ENCODE results near the gene PIP5K1B.

Gene PIP5K1B

DNA sequence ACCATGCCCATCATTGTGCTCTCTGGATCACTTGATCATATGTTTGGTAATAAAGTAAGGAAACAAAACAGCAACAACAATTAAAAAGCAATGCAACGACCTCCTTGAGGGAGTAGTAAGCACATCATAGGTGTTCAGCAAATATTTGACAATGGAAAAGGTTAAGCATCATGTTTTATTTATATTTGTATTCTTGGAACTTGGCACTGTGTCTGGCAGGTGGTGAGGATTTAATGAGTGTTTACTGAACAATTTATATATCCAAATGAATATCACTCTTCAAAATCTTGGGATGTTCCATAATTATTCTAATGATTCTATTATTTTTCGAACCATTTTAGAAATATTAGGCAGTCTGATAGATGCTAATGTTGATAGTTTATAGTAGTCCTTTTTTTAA is 6.2 kb downstream of the PIP5K1B start:
- Histone ChIP-seq H3K4me3 (no peak overlapping the region), H3K4me1 (no peaks in the 10 kb centered on the region), H3K9me3 (no peaks in the 10 kb centered on the region), H3K27me3 (ENCODE audit: low read depth) (peaks cover 29% of the 10 kb centered on the region), H3K36me3 (replicated peaks) (no peaks in the 10 kb centered on the region)
- in situ Hi-C loops (cut with MboI; ENCODE audit: low sequenced_read_pairs) = loop anchor here (25.0 kb wide), 1 partner anchor 126 kb away; no protein-coding TSS in a partner anchor
- no peak for DNase-seq (ENCODE audit: low spot score in 2 of 2)

DNA sequence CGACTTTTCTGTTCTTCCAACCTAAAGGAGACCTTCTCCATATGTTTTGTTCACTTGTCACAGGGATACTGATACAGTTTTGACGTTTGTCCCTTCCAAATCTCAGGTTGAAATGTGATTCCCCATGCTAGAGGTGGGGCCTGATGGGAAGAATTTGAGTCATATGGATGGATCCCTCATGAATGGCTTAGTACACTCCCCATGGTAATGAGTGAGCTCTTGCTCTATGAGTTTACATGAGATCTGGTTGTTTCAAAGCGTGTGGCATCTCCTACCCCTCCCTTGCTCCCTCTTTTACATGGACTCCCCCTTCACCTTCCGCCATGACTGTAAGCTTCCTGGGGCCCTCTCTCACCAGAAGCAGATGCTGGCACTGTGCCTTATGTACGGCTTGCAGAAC is 6.9 kb downstream of the PIP5K1B start:
- no peaks in the 10 kb centered on the region for H3K9me3 ChIP-seq
- H3K4me3 ChIP-seq = no peak overlapping the region
- H3K27me3 ChIP-seq (ENCODE audit: low read depth) = peaks cover 26% of the 10 kb centered on the region
- H3K36me3 ChIP-seq (replicated peaks) = no peaks in the 10 kb centered on the region
- no peak for DNase-seq (ENCODE audit: low spot score in 2 of 2)
- in situ Hi-C loops (cut with MboI; ENCODE audit: low sequenced_read_pairs) = loop anchor here (25.0 kb wide), 1 partner anchor 125 kb away; no protein-coding TSS in a partner anchor
- H3K4me1 ChIP-seq = no peaks in the 10 kb centered on the region

DNA sequence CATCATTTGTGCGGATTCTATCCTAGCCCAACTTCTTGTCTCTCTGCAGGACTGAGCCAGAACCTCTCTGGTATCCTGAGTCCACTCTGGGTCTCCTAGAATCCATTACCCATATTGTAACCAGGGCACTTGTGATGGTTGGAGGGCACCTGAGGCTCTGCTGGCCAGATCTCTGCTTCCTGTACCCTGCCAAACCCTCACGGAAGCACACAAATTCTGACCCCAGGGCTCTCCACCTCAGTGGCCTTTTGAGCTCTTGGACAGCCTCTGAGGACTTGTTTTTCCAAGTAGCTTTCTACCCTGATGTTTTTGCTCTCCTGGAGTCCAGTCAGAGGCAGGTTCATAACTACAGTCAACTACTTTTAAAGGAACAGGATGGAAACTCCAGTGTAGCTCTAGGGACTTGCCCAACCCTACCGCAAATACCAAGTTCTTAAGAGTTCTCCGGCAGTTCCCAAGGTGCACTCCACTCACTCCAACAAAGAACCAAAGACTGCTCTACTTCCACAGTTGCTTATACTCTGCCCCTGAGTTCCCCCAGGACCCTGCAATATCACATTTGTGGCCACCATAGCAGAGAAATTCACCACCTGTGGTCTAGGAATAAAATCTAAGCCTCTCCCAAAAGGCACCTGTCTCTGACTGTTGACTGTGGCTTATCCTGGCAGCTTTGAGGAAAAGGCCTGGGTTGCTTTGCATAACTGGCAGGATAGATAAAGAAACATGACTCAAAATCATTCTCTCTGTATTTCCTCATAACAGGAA is 9.6 kb downstream of the PIP5K1B start:
- no peak overlapping the region for H3K4me3 ChIP-seq
- no peaks in the 10 kb centered on the region for H3K9me3 ChIP-seq
- in situ Hi-C loops (cut with MboI; ENCODE audit: low sequenced_read_pairs) = loop anchor here (25.0 kb wide), 1 partner anchor 123 kb away; no protein-coding TSS in a partner anchor
- no peak for DNase-seq (ENCODE audit: low spot score in 2 of 2)
- H3K36me3 ChIP-seq (replicated peaks) = no peaks in the 10 kb centered on the region
- no peaks in the 10 kb centered on the region for H3K4me1 ChIP-seq
- H3K27me3 ChIP-seq (ENCODE audit: low read depth) = peaks cover 13% of the 10 kb centered on the region

DNA sequence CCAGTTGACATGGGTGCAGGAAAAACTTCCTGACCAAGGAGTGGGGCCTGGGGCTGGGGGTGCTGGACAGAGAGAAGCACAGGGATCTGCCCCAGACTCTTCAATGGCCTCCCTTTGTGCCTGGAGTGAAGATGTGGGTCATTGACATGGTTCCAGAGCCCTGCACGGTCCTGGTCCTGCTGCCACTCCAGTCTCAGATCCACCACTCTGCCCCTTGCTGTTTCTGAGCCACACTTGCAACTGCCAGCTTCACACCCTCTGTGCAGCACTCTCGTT is 10.1 kb downstream of the PIP5K1B start:
- no peaks in the 10 kb centered on the region for H3K36me3 ChIP-seq (replicated peaks)
- no peaks in the 10 kb centered on the region for H3K9me3 ChIP-seq
- peaks cover 17% of the 10 kb centered on the region for H3K27me3 ChIP-seq (ENCODE audit: low read depth)
- in situ Hi-C loops (cut with MboI; ENCODE audit: low sequenced_read_pairs) = loop anchor here (25.0 kb wide), 1 partner anchor 122 kb away; no protein-coding TSS in a partner anchor
- H3K4me3 ChIP-seq = no peak overlapping the region
- H3K4me1 ChIP-seq = no peaks in the 10 kb centered on the region
- no peak for DNase-seq (ENCODE audit: low spot score in 2 of 2)

DNA sequence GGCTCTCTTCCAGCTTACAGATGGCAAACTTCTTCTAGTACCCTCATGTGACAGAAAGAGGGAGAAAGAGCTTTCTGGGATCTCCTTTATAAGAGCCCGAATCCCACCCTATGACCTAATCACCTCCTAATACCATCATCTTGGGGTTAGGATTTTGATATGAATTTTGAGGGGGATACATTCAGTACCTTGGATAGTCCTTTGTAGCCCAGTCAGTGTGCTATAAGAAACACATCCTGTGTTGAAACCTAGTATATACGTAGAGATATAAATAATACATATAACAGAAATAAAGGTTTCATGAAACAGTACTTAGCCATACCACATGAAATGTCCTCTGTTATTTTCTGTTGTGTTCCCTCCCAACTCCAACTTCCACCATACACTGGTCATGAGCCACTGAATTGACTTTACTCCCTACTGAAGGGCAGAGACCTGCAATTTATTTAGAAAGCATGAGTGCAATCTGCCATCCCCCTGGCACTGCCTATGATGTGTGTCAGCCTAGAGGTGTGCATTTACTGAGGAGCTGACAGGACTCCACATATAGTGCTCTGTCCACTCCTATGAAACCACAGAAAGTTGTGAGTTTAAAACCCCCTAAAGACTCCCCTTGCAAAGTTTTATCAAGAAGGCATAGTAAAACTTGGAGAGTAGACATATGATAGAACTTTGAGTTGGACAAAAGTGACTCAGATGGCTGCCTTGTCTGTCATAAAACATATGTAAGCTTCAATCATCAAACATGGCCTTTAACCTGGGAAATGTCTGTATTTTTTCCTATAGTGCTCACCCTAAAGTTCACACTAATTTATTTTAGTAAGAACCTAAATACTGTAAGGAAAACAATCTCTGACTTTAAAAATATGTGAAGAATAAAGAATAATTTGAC is 12.8 kb downstream of the PIP5K1B start:
- no peak overlapping the region for H3K4me3 ChIP-seq
- in situ Hi-C loops (cut with MboI; ENCODE audit: low sequenced_read_pairs) = loop anchor here (25.0 kb wide), 1 partner anchor 120 kb away; no protein-coding TSS in a partner anchor
- DNase-seq (ENCODE audit: low spot score in 2 of 2) = no peak
- H3K4me1 ChIP-seq = no peaks in the 10 kb centered on the region
- H3K36me3 ChIP-seq (replicated peaks) = no peaks in the 10 kb centered on the region
- H3K27me3 ChIP-seq (ENCODE audit: low read depth) = peaks cover 26% of the 10 kb centered on the region
- no peaks in the 10 kb centered on the region for H3K9me3 ChIP-seq

DNA sequence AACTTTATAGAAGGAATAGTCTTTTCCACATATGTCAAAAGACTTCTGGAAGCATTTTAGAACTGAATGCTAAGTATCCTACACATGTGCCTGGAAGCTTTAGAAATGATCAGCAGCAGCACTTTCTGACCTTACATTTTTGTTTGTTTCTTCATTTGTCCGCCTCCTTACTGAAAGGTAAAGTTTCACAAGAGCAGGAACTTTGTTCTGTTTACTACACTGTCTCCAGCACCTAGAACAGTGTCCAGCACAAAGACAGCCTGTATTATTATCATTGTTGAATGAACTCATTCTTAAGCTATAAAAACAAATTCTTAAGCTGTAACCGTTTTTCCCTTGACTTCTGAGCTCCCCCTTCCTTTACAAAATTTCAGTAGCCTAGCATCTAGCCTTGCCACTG is 14.8 kb downstream of the PIP5K1B start:
- Histone ChIP-seq H3K4me3 (no peak overlapping the region), H3K27me3 (ENCODE audit: low read depth) (peaks cover 26% of the 10 kb centered on the region), H3K4me1 (no peaks in the 10 kb centered on the region), H3K9me3 (no peaks in the 10 kb centered on the region), H3K36me3 (replicated peaks) (no peaks in the 10 kb centered on the region)
- DNase-seq (ENCODE audit: low spot score in 2 of 2) = no peak
- in situ Hi-C loops (cut with MboI; ENCODE audit: low sequenced_read_pairs) = loop anchor here (25.0 kb wide), 1 partner anchor 117 kb away; no protein-coding TSS in a partner anchor

DNA sequence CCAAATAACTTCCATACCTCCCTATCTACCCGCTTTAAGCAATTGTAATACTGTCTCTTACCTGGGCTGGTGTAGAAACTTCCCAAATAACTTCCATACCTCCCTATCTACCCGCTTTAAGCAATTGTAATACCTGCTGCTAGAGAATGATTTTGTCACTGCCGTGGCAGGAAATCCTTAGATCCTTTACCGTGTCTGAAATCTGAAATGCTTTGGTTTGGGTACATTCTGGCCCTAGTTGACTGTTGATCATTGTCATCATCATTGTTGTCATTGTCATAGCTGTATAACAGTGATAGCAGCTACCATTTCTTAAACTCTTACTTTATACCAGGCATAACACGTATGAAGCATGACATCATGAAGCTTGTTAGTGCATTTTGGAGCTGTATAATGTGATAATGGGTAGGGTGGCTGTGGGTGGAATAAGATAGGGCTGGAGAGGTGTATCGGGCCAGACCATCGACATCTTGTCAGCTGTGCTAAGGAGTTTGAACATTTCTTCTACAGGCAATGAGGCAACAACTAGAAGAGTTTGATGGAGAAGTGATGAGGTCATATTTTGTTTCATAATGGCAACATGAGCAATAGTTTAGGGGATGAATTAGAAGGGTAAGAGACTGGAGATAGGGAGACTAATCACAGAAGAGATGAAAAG is 15.7 kb downstream of the PIP5K1B start:
- H3K4me1 ChIP-seq = no peaks in the 10 kb centered on the region
- no peak for DNase-seq (ENCODE audit: low spot score in 2 of 2)
- in situ Hi-C loops (cut with MboI; ENCODE audit: low sequenced_read_pairs) = loop anchor here (25.0 kb wide), 1 partner anchor 117 kb away; no protein-coding TSS in a partner anchor
- H3K27me3 ChIP-seq (ENCODE audit: low read depth) = peaks cover 26% of the 10 kb centered on the region
- no peak overlapping the region for H3K4me3 ChIP-seq
- H3K36me3 ChIP-seq (replicated peaks) = no peaks in the 10 kb centered on the region
- H3K9me3 ChIP-seq = no peaks in the 10 kb centered on the region

DNA sequence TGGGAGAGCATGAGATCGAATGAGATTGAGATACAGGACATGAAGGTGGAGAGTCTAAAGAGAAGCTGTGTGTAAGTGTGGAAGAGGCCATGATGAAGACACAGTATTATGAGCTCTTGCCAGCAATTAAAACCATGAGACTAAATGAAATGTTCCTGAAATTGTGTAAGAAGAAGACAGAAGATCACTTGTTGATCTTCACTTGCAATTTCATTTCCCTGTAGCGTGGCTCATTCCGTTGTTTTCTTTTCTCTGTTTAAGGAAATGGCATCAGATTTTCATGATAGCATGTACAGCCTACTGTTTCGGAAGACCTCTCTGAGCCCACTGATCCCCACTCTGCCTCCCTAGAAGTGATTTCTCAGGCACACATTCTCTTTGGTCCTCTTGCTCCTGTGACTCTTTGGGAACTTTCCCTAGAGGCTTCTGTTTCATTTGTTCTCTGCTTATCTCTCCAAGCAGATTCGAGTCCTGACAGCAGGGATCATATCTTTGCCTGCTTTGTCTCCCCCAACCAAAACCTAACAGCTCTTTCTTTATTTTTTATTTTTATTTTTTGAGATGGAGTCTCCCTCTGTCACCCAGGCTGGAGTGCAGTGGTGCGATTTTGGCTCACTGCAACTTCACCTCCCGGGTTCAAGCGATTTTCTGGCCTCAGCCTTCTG is 16.8 kb downstream of the PIP5K1B start:
- Histone ChIP-seq H3K36me3 (replicated peaks) (no peaks in the 10 kb centered on the region), H3K9me3 (no peaks in the 10 kb centered on the region), H3K27me3 (ENCODE audit: low read depth) (peaks cover 26% of the 10 kb centered on the region), H3K4me1 (no peaks in the 10 kb centered on the region), H3K4me3 (no peak overlapping the region)
- in situ Hi-C loops (cut with MboI; ENCODE audit: low sequenced_read_pairs) = loop anchor here (25.0 kb wide), 1 partner anchor 116 kb away; no protein-coding TSS in a partner anchor
- DNase-seq (ENCODE audit: low spot score in 2 of 2) = no peak

DNA sequence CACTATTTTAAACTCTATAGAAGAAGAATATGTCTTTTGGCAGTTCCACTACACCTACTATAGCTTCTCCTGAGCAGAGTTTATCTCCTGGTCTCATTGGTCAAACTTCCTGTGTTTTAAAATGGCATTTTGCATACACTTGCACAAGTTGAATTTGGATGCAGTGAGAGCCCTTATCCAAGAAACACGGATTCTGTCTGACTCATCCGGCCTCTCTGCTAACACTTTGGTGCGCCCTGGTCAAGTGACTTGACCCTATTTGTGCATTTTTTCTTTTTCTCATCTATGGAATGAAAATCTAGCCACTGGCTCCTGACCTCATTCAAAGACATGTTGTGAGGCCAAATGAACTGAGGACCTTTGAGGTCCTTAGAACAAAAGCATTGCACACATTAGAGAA is 20.0 kb downstream of the PIP5K1B start:
- H3K9me3 ChIP-seq = no peaks in the 10 kb centered on the region
- in situ Hi-C loops (cut with MboI; ENCODE audit: low sequenced_read_pairs) = no loop called here
- H3K4me3 ChIP-seq = no peak overlapping the region
- H3K36me3 ChIP-seq (replicated peaks) = no peaks in the 10 kb centered on the region
- no peak for DNase-seq (ENCODE audit: low spot score in 2 of 2)
- peaks cover 22% of the 10 kb centered on the region for H3K27me3 ChIP-seq (ENCODE audit: low read depth)
- no peaks in the 10 kb centered on the region for H3K4me1 ChIP-seq

DNA sequence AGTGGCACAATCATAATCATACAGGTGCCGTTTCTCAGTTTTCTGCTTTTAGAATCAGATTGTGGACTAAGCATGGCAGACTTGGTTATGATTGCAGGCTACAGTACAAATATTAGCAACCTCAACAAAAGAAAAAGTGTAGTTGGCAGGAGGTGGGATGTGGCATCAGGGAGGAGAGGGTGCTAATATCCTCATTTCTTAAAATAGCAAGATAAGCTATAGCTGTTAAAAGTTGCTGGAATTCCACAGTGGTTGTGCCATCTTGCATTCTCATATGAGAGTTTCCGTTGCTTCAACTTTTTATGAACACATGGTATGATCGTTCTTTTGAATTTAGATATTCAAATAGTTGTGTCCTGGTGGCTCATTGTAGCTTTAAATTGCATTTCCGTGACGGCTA is 21.4 kb downstream of the PIP5K1B start:
- Histone ChIP-seq H3K4me3 (no peak overlapping the region), H3K27me3 (ENCODE audit: low read depth) (peaks cover 19% of the 10 kb centered on the region), H3K4me1 (no peaks in the 10 kb centered on the region), H3K36me3 (replicated peaks) (no peaks in the 10 kb centered on the region), H3K9me3 (no peaks in the 10 kb centered on the region)
- in situ Hi-C loops (cut with MboI; ENCODE audit: low sequenced_read_pairs) = no loop called here
- no peak for DNase-seq (ENCODE audit: low spot score in 2 of 2)

DNA sequence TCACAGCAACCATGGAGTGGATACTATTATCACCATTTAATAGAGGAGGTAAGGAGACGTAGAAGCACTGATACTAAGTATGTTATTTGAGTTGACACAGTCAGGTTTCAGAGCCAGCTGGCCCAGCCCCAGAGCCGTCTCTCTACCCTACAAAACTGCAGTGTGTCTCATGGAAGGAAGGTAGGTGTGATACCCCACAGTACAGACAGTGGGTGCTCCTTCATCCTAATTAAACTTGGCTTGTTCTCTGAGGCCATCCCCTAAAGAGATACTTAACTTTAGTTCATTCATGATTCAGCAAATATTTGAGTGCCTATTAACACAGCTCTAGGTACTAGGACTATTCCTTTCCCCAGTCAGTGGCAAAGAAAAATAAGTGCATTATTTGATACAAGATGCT is 22.6 kb downstream of the PIP5K1B start:
- DNase-seq (ENCODE audit: low spot score in 2 of 2) = no peak
- Histone ChIP-seq H3K4me1 (no peaks in the 10 kb centered on the region), H3K4me3 (no peak overlapping the region), H3K36me3 (replicated peaks) (no peaks in the 10 kb centered on the region), H3K9me3 (no peaks in the 10 kb centered on the region), H3K27me3 (ENCODE audit: low read depth) (peaks cover 16% of the 10 kb centered on the region)
- in situ Hi-C loops (cut with MboI; ENCODE audit: low sequenced_read_pairs) = no loop called here

DNA sequence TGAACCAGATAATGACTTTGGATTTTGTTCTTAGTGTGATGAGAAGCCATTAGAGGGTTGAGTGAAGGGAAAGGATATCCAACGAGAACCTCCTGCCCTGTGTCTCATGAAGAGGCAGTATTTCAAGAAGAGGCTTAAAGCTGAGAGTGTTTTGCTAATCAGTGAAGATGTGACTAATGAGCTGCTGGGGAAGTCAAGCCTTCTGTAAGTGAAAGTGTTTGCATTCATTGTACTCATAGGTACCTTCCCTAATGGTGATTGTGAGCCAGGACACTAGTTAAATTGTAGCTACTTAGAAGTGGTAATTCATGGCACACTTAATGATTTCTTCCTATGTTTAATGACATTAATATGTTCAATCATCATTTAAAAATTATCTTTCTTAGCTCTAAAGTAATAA is 23.7 kb downstream of the PIP5K1B start:
- DNase-seq (ENCODE audit: low spot score in 2 of 2) = no peak
- no peaks in the 10 kb centered on the region for H3K4me1 ChIP-seq
- in situ Hi-C loops (cut with MboI; ENCODE audit: low sequenced_read_pairs) = no loop called here
- peaks cover 16% of the 10 kb centered on the region for H3K27me3 ChIP-seq (ENCODE audit: low read depth)
- no peaks in the 10 kb centered on the region for H3K9me3 ChIP-seq
- H3K4me3 ChIP-seq = no peak overlapping the region
- H3K36me3 ChIP-seq (replicated peaks) = no peaks in the 10 kb centered on the region

DNA sequence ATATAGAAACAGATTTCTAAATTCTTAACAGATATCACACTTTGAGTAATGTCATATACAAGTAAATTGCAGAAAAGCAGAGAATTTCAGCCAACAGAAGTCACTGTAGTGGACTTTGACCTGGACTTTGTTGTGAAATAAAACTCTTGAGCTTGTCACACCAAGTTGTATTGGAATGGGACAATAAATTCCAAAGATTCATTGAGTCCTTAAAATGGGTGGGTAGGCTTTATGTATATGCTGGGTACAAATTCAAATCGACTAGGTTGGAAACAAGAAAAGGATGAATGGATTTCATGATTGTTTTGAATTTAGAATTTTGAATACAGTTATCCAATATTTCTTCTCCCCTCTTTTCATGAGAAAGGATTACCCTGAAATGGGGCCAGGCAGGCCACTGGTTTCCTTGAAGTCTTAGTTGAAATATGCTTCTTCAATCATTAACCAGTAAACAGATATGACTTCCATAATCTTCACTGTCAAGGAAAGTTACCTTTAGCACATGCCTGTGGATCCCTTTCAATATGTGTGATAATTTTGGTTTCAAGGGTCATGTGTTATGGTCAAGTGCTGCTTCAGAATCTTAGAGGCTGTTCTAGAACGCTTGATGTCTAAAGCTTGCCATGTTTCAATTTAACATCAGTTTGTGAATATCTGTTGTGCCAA is 25.7 kb downstream of the PIP5K1B start:
- no peak for DNase-seq (ENCODE audit: low spot score in 2 of 2)
- Histone ChIP-seq H3K36me3 (replicated peaks) (no peaks in the 10 kb centered on the region), H3K27me3 (ENCODE audit: low read depth) (peaks cover 22% of the 10 kb centered on the region), H3K9me3 (no peaks in the 10 kb centered on the region), H3K4me3 (no peak overlapping the region), H3K4me1 (no peaks in the 10 kb centered on the region)
- in situ Hi-C loops (cut with MboI; ENCODE audit: low sequenced_read_pairs) = no loop called here

Measured in HAP-1 (cell line).